Breast epithelium (tissue), 3 donors: Measurements from ENCODE around the gene EHMT1.

Experiments
- CTCF ChIP-seq, 3 donors: fragments of 450-650 bp; IDR thresholded peaks; one replicate each; pipeline ENCODE4 v1.5.1; 2016 to 2017; ENCODE audit warnings: antibody characterized with exemption in 3 of 3, mild to moderate bottlenecking in 3 of 3, moderate library complexity in 3 of 3
- POLR2A ChIP-seq: fragments of 450-650 bp; IDR thresholded peaks from one replicate; pipeline ENCODE4 v1.6.1; 2016; ENCODE audit warnings: antibody characterized with exemption, mild to moderate bottlenecking, moderate library complexity
- POLR2AphosphoS5 ChIP-seq, 3 donors: sonication (generic); formaldehyde crosslinking; IDR thresholded peaks; one replicate each; pipeline ENCODE4 v1.6.1; 2017; ENCODE audit warnings: antibody characterized with exemption in 3 of 3

DNA sequence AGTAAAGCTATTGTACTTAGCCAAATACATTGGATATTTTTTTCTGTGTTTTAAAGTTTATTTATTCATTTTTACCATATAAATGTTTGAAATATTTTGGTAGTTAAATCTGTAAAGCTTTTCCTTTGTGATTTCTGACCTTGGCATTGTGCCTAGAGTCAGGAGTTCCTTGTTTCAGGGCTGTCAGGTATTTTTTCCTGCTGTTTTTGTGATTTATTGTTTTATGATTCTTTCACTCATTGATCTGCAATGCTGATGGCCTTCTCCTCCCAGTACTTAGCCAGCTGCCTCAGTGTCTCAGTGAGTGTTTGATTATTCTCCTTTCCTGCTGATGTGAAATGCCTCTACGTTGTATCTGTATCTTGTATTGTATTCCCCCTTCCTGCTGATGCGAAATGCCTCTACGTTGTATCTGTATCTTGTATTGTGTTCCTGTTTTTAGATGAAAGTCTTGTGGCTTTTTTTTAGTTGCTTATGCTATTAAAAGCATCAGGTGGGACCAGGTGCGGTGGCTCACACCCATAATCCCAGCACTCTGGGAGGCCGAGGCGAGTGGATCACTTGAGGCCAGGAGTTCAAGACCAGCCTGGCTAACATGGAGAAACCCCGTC is 61.0 kb downstream of the EHMT1 start:
- TF ChIP-seq CTCF (IDR thresholded peaks at IDR 0.05) (no peak), POLR2AphosphoS5 (IDR thresholded peaks at IDR 0.05) (no peak), POLR2A (no peak)
